Right atrium auricular region (tissue), 2 donors: ENCODE data around the gene POU6F2. TPM values are rescaled to one million over a fixed set of nuclear protein-coding genes. Genes with fewer than 3 reads are reported as not detected.

Source experiments
- DNase-seq: peaks from one replicate; pipeline ENCODE4 v3.0.0-alpha.2; 2019; ENCODE audit warnings: low spot score
- H3K27ac ChIP-seq, 2 donors: fragments of 200-600 bp; sonication (generic); 1 replicate in 1 of 2; 2 replicates in 1 of 2; pipeline ENCODE4 v1.5.1; 2016 to 2019
- H3K27me3 ChIP-seq, 2 donors: fragments of 200-600 bp; sonication (generic); one replicate each; pipeline versions ENCODE4 v1.5.1 to v1.6.0; 2017 to 2019
- H3K36me3 ChIP-seq: fragments of 200-600 bp; sonication (generic); one replicate; pipeline ENCODE4 v1.5.1; 2016
- H3K4me1 ChIP-seq, 2 donors: fragments of 200-600 bp; sonication (generic); one replicate each; pipeline versions ENCODE4 v1.5.1 to v1.6.0; 2017 to 2019
- H3K4me3 ChIP-seq, 2 donors: fragments of 200-600 bp; sonication (generic); 1 replicate in 1 of 2; 2 replicates in 1 of 2; pipeline ENCODE4 v1.5.1; 2017 to 2019; ENCODE audit warnings: mild to moderate bottlenecking in 1 of 2, moderate library complexity in 1 of 2
- H3K9me3 ChIP-seq, 2 donors: fragments of 200-600 bp; sonication (generic); one replicate each; pipeline ENCODE4 v1.5.1; 2019
- total RNA-seq, 2 donors: library from RNA; depleted of rRNA; stranded (reverse); fragments of >200 nt; gene quantifications; one replicate each; pipeline ENCODE4 v1.1.0, GENCODE V29; 2016
- TF ChIP-seq, protein P1 (sequence below), 2 donors: fragments of 200-600 bp; sonication (generic); IDR thresholded peaks; one replicate each; pipeline ENCODE4 v1.5.1; 2019; ENCODE audit warnings: antibody characterized with exemption in 2 of 2

The POU6F2 gene
- total RNA-seq, 2 donors from 2014 or later: 0.85 to 1.5 TPM

DNA sequence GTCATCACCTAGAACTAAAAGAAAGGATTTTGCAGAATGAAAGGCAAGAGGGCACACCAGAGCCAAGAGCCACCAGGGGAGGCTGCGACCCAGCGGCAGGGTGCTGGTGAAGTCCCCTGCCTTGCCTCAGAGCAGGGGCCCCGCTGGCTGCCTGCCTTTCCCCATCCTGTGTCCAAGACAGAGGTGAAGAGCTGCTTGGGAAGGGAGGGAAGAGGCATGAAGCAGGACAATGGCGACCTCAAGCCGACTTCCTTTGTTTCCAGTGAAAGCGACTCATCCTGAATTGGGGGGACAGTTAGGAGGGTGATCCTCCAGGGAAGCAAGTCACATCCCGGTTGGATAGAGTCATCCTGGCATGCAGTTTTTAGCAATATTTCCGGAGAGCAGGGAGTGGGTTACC is 333.0 kb downstream of the POU6F2 start:
- H3K27ac ChIP-seq: no peak overlapping the region
- no peaks in the 10 kb centered on the region for H3K4me1 ChIP-seq
- H3K36me3 ChIP-seq: no peaks in the 10 kb centered on the region
- TF ChIP-seq, protein P1, sequence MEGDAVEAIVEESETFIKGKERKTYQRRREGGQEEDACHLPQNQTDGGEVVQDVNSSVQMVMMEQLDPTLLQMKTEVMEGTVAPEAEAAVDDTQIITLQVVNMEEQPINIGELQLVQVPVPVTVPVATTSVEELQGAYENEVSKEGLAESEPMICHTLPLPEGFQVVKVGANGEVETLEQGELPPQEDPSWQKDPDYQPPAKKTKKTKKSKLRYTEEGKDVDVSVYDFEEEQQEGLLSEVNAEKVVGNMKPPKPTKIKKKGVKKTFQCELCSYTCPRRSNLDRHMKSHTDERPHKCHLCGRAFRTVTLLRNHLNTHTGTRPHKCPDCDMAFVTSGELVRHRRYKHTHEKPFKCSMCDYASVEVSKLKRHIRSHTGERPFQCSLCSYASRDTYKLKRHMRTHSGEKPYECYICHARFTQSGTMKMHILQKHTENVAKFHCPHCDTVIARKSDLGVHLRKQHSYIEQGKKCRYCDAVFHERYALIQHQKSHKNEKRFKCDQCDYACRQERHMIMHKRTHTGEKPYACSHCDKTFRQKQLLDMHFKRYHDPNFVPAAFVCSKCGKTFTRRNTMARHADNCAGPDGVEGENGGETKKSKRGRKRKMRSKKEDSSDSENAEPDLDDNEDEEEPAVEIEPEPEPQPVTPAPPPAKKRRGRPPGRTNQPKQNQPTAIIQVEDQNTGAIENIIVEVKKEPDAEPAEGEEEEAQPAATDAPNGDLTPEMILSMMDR (IDR thresholded peaks at IDR 0.05): no peak
- H3K9me3 ChIP-seq: no peaks in the 10 kb centered on the region
- H3K27me3 ChIP-seq: no peaks in the 10 kb centered on the region
- DNase-seq: no peak
- H3K4me3 ChIP-seq: no peak overlapping the region

DNA sequence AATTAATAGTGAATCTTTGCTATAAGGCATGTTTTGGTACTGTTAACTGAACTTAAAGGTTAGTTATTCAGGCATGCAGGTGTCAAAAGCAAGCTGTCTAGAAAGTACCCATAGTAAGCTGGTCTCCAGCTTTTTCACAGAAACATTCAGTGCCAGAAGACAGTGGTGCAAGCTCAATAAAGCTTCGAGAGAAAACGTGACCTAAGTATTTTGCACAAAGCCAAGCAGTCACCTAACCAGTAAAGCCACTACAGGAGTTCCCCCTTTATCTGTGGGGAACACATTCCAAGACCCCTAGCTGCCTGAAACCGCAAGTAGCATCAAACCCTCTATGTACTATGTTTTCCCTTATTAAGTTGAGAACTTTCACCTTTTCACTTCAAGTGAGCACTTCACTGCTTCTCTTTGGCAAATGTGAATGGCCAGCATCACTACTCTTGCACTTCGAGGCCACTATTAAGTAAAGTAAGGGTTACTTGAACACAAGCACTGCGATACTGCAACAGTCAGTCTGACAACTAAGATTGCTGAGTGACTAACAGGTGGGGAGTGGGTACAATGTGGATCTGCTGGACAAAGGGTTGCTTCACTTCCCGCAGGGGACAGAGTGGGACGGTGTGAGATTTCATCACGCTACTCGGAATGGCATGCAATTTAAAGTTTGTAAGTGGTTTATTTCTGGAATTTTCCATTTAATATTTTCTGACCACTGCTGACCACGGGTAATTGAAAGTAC is 334.7 kb downstream of the POU6F2 start:
- Histone ChIP-seq H3K4me3 (no peak overlapping the region), H3K9me3 (no peaks in the 10 kb centered on the region), H3K4me1 (no peaks in the 10 kb centered on the region), H3K27ac (no peak overlapping the region), H3K27me3 (no peaks in the 10 kb centered on the region), H3K36me3 (no peaks in the 10 kb centered on the region)
- DNase-seq: no peak
- TF ChIP-seq, protein P1 (IDR thresholded peaks at IDR 0.05): no peak

DNA sequence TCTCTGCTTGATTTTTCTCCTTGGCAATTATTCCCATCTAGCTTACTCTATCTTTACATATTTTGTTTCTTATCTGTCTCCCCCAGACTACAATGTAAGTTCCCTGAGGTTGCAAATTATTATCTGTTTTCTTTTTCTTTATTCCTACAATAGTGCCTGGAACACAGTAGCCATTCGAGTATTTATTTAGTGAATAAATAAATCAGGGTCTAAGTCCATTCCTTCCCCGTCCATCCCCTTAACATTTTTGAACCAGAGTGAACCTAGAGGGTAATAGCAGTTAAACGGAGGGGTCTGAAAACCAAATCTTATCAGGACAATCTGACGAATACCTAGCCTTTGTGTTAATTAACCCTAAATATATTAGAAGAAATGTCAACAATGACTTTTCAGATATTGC is 335.7 kb downstream of the POU6F2 start:
- no peak for DNase-seq
- H3K36me3 ChIP-seq: no peaks in the 10 kb centered on the region
- no peak overlapping the region for H3K4me3 ChIP-seq
- H3K9me3 ChIP-seq: no peaks in the 10 kb centered on the region
- no peaks in the 10 kb centered on the region for H3K27me3 ChIP-seq
- no peaks in the 10 kb centered on the region for H3K4me1 ChIP-seq
- no peak overlapping the region for H3K27ac ChIP-seq
- TF ChIP-seq, protein P1 (IDR thresholded peaks at IDR 0.05): no peak

DNA sequence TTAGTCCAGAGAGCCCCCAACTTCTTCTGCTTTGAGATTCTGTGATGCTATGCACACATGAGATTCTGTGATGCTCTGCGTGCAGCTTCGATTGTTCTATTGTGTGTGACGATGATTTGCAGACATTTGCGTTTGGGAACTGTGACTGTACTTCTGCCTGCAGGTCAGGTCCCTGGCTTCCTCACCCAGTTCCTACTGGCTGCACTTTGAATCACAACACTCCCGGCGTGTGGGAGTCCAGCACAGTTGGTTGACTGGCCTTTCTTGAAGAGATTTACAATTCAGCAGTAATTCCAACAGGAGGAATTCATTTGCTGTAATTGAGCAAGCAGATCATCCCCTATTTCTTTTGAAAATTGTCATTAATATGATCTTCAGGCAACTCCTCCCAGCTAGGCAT is 336.3 kb downstream of the POU6F2 start:
- TF ChIP-seq, protein P1 (IDR thresholded peaks at IDR 0.05): no peak
- Histone ChIP-seq H3K36me3 (no peaks in the 10 kb centered on the region), H3K27me3 (no peaks in the 10 kb centered on the region), H3K4me1 (no peaks in the 10 kb centered on the region), H3K4me3 (no peak overlapping the region), H3K27ac (no peak overlapping the region), H3K9me3 (no peaks in the 10 kb centered on the region)
- no peak for DNase-seq

DNA sequence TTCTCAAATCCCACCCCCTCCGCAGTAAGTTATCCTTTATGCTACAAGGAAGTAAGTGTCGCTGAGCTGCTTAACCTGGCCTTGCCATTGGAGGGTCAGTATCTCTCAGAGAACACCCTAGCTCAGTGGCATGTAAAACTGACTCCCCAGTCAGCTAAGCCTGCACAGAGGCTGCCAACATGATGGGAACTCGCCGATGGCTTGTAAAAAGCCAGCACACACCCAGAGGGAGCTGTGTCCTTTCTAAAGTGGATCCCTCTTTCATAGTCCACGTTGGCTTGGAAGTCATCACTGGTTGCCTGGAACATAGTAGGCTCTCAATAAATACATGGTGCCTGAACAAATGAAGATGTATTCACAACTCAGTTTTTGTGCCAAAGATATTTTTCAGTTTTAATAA is 339.4 kb downstream of the POU6F2 start:
- no peak for DNase-seq
- H3K4me3 ChIP-seq: no peak overlapping the region
- no peaks in the 10 kb centered on the region for H3K4me1 ChIP-seq
- H3K9me3 ChIP-seq: no peaks in the 10 kb centered on the region
- H3K27me3 ChIP-seq: no peaks in the 10 kb centered on the region
- H3K36me3 ChIP-seq: no peaks in the 10 kb centered on the region
- H3K27ac ChIP-seq: no peak overlapping the region
- TF ChIP-seq, protein P1 (IDR thresholded peaks at IDR 0.05): no peak

DNA sequence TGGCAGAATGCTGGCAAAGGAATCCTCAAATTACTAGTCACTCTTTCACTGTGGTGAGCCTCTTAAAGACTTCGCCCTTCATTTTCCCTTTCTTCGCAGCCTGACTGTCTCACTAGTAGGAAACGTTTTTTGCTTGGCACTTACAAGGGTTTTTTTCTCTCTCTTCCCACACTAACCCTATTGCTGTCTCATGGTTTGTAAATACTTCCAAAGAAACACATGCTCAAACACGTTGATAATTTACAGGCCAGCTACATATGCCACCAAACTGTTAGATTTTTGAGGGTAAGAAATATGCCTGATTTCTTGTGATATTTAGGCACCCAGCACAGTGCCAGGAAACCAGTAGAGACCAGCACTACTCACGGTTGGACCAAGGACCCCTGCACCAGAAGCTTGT is 340.2 kb downstream of the POU6F2 start:
- TF ChIP-seq, protein P1 (IDR thresholded peaks at IDR 0.05): no peak
- no peak overlapping the region for H3K4me3 ChIP-seq
- DNase-seq: no peak
- no peaks in the 10 kb centered on the region for H3K4me1 ChIP-seq
- no peaks in the 10 kb centered on the region for H3K27me3 ChIP-seq
- H3K36me3 ChIP-seq: no peaks in the 10 kb centered on the region
- H3K9me3 ChIP-seq: no peaks in the 10 kb centered on the region
- no peak overlapping the region for H3K27ac ChIP-seq
